ENCODE data around the gene GPC6.

The GPC6 gene

GRCh38 chr13:93947651-93948050 is 721.0 kb downstream of the GPC6 start:
- H3K36me3 ChIP-seq (ENCODE audit: control insufficient read depth, insufficient read depth, low read length, severe bottlenecking): no peaks in the 10 kb centered on the region
- no peak overlapping the region for H3K4me3 ChIP-seq (ENCODE audit: low read length)
- no peaks in the 10 kb centered on the region for H3K9me3 ChIP-seq (ENCODE audit: control insufficient read depth, low read length)
- DNase-seq (ENCODE audit: low read depth): no peak
- H3K27me3 ChIP-seq (replicated peaks; ENCODE audit: control insufficient read depth, insufficient read depth, low read length): no peaks in the 10 kb centered on the region
- no peaks in the 10 kb centered on the region for H3K4me1 ChIP-seq (ENCODE audit: control insufficient read depth, insufficient read depth, low read length)
- H3K9ac ChIP-seq (ENCODE audit: low read length): no peak overlapping the region

DNA sequence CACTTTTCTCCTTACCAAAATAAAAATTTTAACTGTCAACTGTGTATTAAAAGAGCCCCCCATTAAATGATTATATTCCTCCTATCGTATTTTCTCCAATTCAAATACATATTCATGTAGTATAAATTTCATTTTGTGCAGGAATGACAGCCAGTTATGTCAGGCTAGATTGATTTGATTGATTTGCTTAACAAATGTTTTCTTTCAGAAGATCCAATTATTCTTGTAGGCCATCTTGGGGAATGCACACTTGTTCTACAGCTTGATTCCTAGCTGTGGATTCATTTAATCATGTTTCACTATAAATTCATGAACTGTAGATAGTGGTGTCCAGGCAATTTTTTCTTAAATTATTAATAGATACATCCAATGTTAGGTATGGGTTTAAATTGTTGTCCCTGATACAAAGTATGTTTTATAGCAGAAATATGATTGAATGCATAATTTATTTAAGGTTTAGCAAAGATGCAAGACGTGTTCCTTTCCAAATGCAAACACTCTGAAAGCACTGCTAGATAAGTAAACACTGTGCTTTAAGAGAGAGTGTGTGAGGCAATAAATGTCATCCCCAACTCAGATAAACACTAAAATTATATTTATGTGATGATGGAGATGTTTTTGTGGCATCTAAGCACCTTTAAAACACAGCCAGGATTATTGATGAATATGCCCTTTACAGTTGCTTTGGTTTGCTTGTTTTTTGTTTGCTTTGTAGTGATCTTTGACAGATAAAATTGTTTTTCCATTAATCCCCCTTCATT is 721.7 kb downstream of the GPC6 start:
- Histone ChIP-seq H3K9me3 (ENCODE audit: control insufficient read depth, low read length) (no peaks in the 10 kb centered on the region), H3K27me3 (replicated peaks; ENCODE audit: control insufficient read depth, insufficient read depth, low read length) (no peaks in the 10 kb centered on the region), H3K36me3 (ENCODE audit: control insufficient read depth, insufficient read depth, low read length, severe bottlenecking) (no peaks in the 10 kb centered on the region), H3K4me1 (ENCODE audit: control insufficient read depth, insufficient read depth, low read length) (no peaks in the 10 kb centered on the region), H3K9ac (ENCODE audit: low read length) (no peak overlapping the region), H3K4me3 (ENCODE audit: low read length) (no peak overlapping the region)
- no peak for DNase-seq (ENCODE audit: low read depth)

DNA sequence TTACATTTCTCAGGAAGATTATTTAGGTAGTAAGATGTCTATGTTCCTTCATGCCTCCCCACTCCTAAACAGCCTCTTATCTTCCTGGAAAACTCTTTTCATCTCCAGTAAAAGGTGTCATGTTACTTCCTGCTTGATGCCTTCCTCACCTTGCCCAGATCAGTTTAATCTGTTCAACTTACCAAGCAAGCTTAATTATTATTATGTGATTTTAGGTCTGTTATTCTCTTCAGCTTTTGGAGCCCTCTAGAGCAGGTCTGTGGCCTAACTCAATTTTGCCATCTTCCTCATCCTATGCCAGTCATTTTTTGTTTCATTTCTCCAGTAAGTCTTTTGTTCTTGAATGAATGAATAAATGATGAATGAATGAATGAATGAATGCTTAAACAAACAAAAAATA is 724.5 kb downstream of the GPC6 start:
- peaks cover 5% of the 10 kb centered on the region for H3K4me1 ChIP-seq (ENCODE audit: control insufficient read depth, insufficient read depth, low read length)

GRCh38 chr13:93951951-93952350 is 725.3 kb downstream of the GPC6 start:
- Histone ChIP-seq H3K9ac (ENCODE audit: low read length) (no peak overlapping the region), H3K4me3 (ENCODE audit: low read length) (no peak overlapping the region), H3K27me3 (replicated peaks; ENCODE audit: control insufficient read depth, insufficient read depth, low read length) (no peaks in the 10 kb centered on the region), H3K4me1 (ENCODE audit: control insufficient read depth, insufficient read depth, low read length) (peaks cover 13% of the 10 kb centered on the region), H3K9me3 (ENCODE audit: control insufficient read depth, low read length) (no peaks in the 10 kb centered on the region), H3K36me3 (ENCODE audit: control insufficient read depth, insufficient read depth, low read length, severe bottlenecking) (no peaks in the 10 kb centered on the region)
- DNase-seq (ENCODE audit: low read depth): no peak

More for the DNA sequence above, 724.5 kb downstream of the GPC6 start:
- DNase-seq (ENCODE audit: low read depth): peak; percentile 27
- no peaks in the 10 kb centered on the region for H3K36me3 ChIP-seq (ENCODE audit: control insufficient read depth, insufficient read depth, low read length, severe bottlenecking)
- no peaks in the 10 kb centered on the region for H3K9me3 ChIP-seq (ENCODE audit: control insufficient read depth, low read length)
- H3K9ac ChIP-seq (ENCODE audit: low read length): no peak overlapping the region
- H3K27me3 ChIP-seq (replicated peaks; ENCODE audit: control insufficient read depth, insufficient read depth, low read length): no peaks in the 10 kb centered on the region
- no peak overlapping the region for H3K4me3 ChIP-seq (ENCODE audit: low read length)

GRCh38 chr13:93953841-93954240 is 727.2 kb downstream of the GPC6 start:
- Histone ChIP-seq H3K4me1 (ENCODE audit: control insufficient read depth, insufficient read depth, low read length) (peaks cover 14% of the 10 kb centered on the region), H3K9me3 (ENCODE audit: control insufficient read depth, low read length) (no peaks in the 10 kb centered on the region), H3K36me3 (ENCODE audit: control insufficient read depth, insufficient read depth, low read length, severe bottlenecking) (no peaks in the 10 kb centered on the region), H3K4me3 (ENCODE audit: low read length) (no peak overlapping the region), H3K9ac (ENCODE audit: low read length) (no peak overlapping the region), H3K27me3 (replicated peaks; ENCODE audit: control insufficient read depth, insufficient read depth, low read length) (no peaks in the 10 kb centered on the region)
- peak; percentile 15 for DNase-seq (ENCODE audit: low read depth)

GRCh38 chr13:93955904-93956303 is 729.3 kb downstream of the GPC6 start:
- Histone ChIP-seq H3K36me3 (ENCODE audit: control insufficient read depth, insufficient read depth, low read length, severe bottlenecking) (no peaks in the 10 kb centered on the region), H3K4me1 (ENCODE audit: control insufficient read depth, insufficient read depth, low read length) (peaks cover 14% of the 10 kb centered on the region), H3K27me3 (replicated peaks; ENCODE audit: control insufficient read depth, insufficient read depth, low read length) (no peaks in the 10 kb centered on the region), H3K4me3 (ENCODE audit: low read length) (no peak overlapping the region), H3K9me3 (ENCODE audit: control insufficient read depth, low read length) (no peaks in the 10 kb centered on the region), H3K9ac (ENCODE audit: low read length) (no peak overlapping the region)
- peak; percentile 5 for DNase-seq (ENCODE audit: low read depth)

DNA sequence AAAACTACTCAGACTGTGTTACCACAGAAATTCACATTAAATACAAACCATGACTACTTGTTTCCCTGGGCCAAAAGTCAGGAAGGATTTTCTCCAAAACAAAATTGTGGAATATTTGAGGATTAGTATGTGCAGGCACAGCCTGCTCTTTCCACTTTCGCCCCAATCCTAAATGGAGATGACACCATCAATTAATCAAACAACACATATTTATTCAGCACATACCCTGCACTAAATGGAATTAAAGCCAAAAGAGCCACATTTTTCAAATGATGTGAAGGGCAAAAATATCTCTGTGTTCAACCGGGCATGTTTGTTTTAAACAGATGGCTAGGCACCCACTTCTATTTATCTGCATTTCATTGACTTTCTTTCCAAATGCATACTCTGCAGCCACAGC is 729.8 kb downstream of the GPC6 start:
- Histone ChIP-seq H3K9me3 (ENCODE audit: control insufficient read depth, low read length) (no peaks in the 10 kb centered on the region), H3K4me3 (ENCODE audit: low read length) (no peak overlapping the region), H3K27me3 (replicated peaks; ENCODE audit: control insufficient read depth, insufficient read depth, low read length) (no peaks in the 10 kb centered on the region), H3K4me1 (ENCODE audit: control insufficient read depth, insufficient read depth, low read length) (peaks cover 14% of the 10 kb centered on the region), H3K9ac (ENCODE audit: low read length) (no peak overlapping the region), H3K36me3 (ENCODE audit: control insufficient read depth, insufficient read depth, low read length, severe bottlenecking) (no peaks in the 10 kb centered on the region)
- DNase-seq (ENCODE audit: low read depth): peak; percentile 5

GRCh38 chr13:93957371-93957770 is 730.8 kb downstream of the GPC6 start:
- no peak for DNase-seq (ENCODE audit: low read depth)
- peaks cover 4% of the 10 kb centered on the region for H3K9me3 ChIP-seq (ENCODE audit: control insufficient read depth, low read length)
- H3K27me3 ChIP-seq (replicated peaks; ENCODE audit: control insufficient read depth, insufficient read depth, low read length): no peaks in the 10 kb centered on the region
- no peaks in the 10 kb centered on the region for H3K36me3 ChIP-seq (ENCODE audit: control insufficient read depth, insufficient read depth, low read length, severe bottlenecking)
- H3K4me1 ChIP-seq (ENCODE audit: control insufficient read depth, insufficient read depth, low read length): peaks cover 14% of the 10 kb centered on the region
- no peak overlapping the region for H3K4me3 ChIP-seq (ENCODE audit: low read length)
- H3K9ac ChIP-seq (ENCODE audit: low read length): no peak overlapping the region

- Histone ChIP-seq H3K9me3 (ENCODE audit: control insufficient read depth, low read length) (peaks cover 4% of the 10 kb centered on the region), H3K9ac (ENCODE audit: low read length) (no peak overlapping the region), H3K4me3 (ENCODE audit: low read length) (no peak overlapping the region), H3K36me3 (ENCODE audit: control insufficient read depth, insufficient read depth, low read length, severe bottlenecking) (no peaks in the 10 kb centered on the region), H3K27me3 (replicated peaks; ENCODE audit: control insufficient read depth, insufficient read depth, low read length) (no peaks in the 10 kb centered on the region), H3K4me1 (ENCODE audit: control insufficient read depth, insufficient read depth, low read length) (peaks cover 21% of the 10 kb centered on the region)
- no peak for DNase-seq (ENCODE audit: low read depth)
Observed at GRCh38 chr13:93959796-93960533, 733.4 kb downstream of the GPC6 start.

- H3K36me3 ChIP-seq (ENCODE audit: control insufficient read depth, insufficient read depth, low read length, severe bottlenecking): no peaks in the 10 kb centered on the region
- no peak overlapping the region for H3K9ac ChIP-seq (ENCODE audit: low read length)
- H3K4me3 ChIP-seq (ENCODE audit: low read length): peak overlapping the region; percentile 47
- H3K9me3 ChIP-seq (ENCODE audit: control insufficient read depth, low read length): peaks cover 4% of the 10 kb centered on the region
- H3K27me3 ChIP-seq (replicated peaks; ENCODE audit: control insufficient read depth, insufficient read depth, low read length): no peaks in the 10 kb centered on the region
- DNase-seq (ENCODE audit: low read depth): peak; percentile 61
- H3K4me1 ChIP-seq (ENCODE audit: control insufficient read depth, insufficient read depth, low read length): peaks cover 12% of the 10 kb centered on the region
Observed at GRCh38 chr13:93963266-93964145, 736.9 kb downstream of the GPC6 start.

DNA sequence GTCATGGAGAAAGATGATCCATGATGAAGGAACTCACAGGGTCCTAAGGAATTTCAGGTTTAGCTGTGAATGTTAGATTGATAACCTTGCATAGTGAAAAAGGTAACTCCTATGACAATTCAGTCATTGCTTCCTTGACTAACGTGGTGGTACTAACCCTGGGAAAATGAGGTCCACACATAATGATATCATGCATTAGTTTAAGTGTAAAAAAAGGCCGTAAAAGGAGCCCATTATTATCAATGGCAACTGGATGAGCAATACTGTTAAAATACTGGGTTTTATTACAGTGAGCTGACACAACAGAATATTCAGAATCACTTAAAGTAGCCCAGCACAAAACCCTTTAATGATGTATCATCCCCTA is 737.5 kb downstream of the GPC6 start:
- peak overlapping the region; percentile 47 for H3K4me3 ChIP-seq (ENCODE audit: low read length)
- no peaks in the 10 kb centered on the region for H3K27me3 ChIP-seq (replicated peaks; ENCODE audit: control insufficient read depth, insufficient read depth, low read length)

More for the DNA sequence above, 737.5 kb downstream of the GPC6 start:
- H3K36me3 ChIP-seq (ENCODE audit: control insufficient read depth, insufficient read depth, low read length, severe bottlenecking): no peaks in the 10 kb centered on the region
- no peak overlapping the region for H3K9ac ChIP-seq (ENCODE audit: low read length)
- H3K9me3 ChIP-seq (ENCODE audit: control insufficient read depth, low read length): peaks cover 4% of the 10 kb centered on the region
- H3K4me1 ChIP-seq (ENCODE audit: control insufficient read depth, insufficient read depth, low read length): peaks cover 12% of the 10 kb centered on the region
- no peak for DNase-seq (ENCODE audit: low read depth)

Measured in adipocyte (in vitro differentiated cells).